ENCODE results near the gene PTPN20.

- TF ChIP-seq CTCF (IDR thresholded peaks at IDR 0.05) (no peak), POLR2A (IDR thresholded peaks at IDR 0.05) (no peak), EP300 (IDR thresholded peaks at IDR 0.05) (no peak), POLR2AphosphoS5 (IDR thresholded peaks at IDR 0.05) (no peak)
Measured at GRCh38 chr10:46998192-46998591, 87.0 kb downstream of the PTPN20 start.
